Aorta (tissue), 5 donors: ENCODE results near the gene UBAP1. TPM values are rescaled to one million over a fixed set of nuclear protein-coding genes. Genes with fewer than 3 reads are reported as not detected.
"Not testable (repeated sequence)": the region's sequence is repeated elsewhere in the genome, so short reads cannot be mapped to it uniquely, and the experiment has no call there.

ENCODE experiments used
- ATAC-seq: fragments of 200-7000 bp; cut with Tn5 transposase; one replicate; pipeline ENCODE4 v1.9.1; 2022; ENCODE audit warnings: moderate library complexity; ENCODE audit not compliant: low FRiP score
- DNase-seq, 2 donors: peaks; one replicate each; pipeline ENCODE4 v3.0.0-alpha.2; 2020
- H3K27ac ChIP-seq, 2 donors: one replicate each; pipeline ENCODE4 v1.5.1; 2013; ENCODE audit warnings: low read length in 2 of 2, mild to moderate bottlenecking in 2 of 2, moderate library complexity in 2 of 2, control low read depth in 1 of 2, inconsistent platforms in 1 of 2, low read depth in 1 of 2
- H3K27me3 ChIP-seq, 2 donors: one replicate each; pipeline ENCODE4 v1.6.1; 2013; ENCODE audit warnings: control low read depth in 1 of 2, low read length in 1 of 2, mild to moderate bottlenecking in 1 of 2, moderate library complexity in 1 of 2; ENCODE audit not compliant: insufficient read depth in 2 of 2, control insufficient read depth in 1 of 2
- H3K36me3 ChIP-seq, 2 donors: one replicate each; pipeline ENCODE4 v1.6.1; 2013; ENCODE audit warnings: control low read depth in 1 of 2, low read length in 1 of 2, mild to moderate bottlenecking in 1 of 2; ENCODE audit not compliant: insufficient read depth in 2 of 2, control insufficient read depth in 1 of 2
- H3K4me1 ChIP-seq, 2 donors: one replicate each; pipeline ENCODE4 v1.6.1; 2013; ENCODE audit warnings: low read length in 2 of 2, control low read depth in 1 of 2, mild to moderate bottlenecking in 1 of 2, moderate library complexity in 1 of 2; ENCODE audit not compliant: insufficient read depth in 2 of 2, control insufficient read depth in 1 of 2
- H3K4me3 ChIP-seq, 2 donors: one replicate each; pipeline ENCODE4 v1.5.1; 2013; ENCODE audit warnings: low read length in 2 of 2, control low read depth in 1 of 2, mild to moderate bottlenecking in 1 of 2
- H3K9me3 ChIP-seq: one replicate; pipeline ENCODE4 v1.6.1; 2013; ENCODE audit warnings: mild to moderate bottlenecking, low read length; ENCODE audit not compliant: control insufficient read depth
- WGBS, 2 donors: extraction: QIAGEN DNeasy Blood & Tissue Kit; methylation state at CpG; one replicate each; pipeline ENCODE4 v1.1.7; 2013; 5-methylcytosine and 5-hydroxymethylcytosine counted together
- intact Hi-C, 2 donors: fragments of 100-400 bp; cut with DNase I; formaldehyde crosslinking; loops; one replicate each; pipeline versions ENCODE4 v1.14.2 to v1.15.0; 2022
- polyA plus RNA-seq, 2 donors: library from polyadenylated mRNA; stranded (reverse); fragments of 200-250 nt; gene quantifications; one replicate each; pipeline ENCODE4 v1.2.3, GENCODE V29; 2013
- total RNA-seq, 2 donors: library from RNA; stranded (reverse); fragmentation: NEBNext Ultra II Directional; extraction: Animal tissue kit (Norgen Biotek cat#: 25700); gene quantifications; one replicate each; pipeline ENCODE4 v1.2.1, GENCODE V29; 2021
- donor health status: healthy with polysubstance abuse.
- donor health status: Bipolar disorder and iron deficiency.
- donor health status: DM: no; HTN: no; CAD: no.
- donor health status: DM: no; HTN: no; CAD: no.
- donor health status: DM: yes; HTN: yes; CAD: no.

Gene UBAP1
- total and polyA plus RNA-seq, 4 donors: 29.2 to 41.9 (median 34.4) TPM

GRCh38 chr9:34227445-34227844 lies 48.6 kb downstream of the UBAP1 start:
- no peak for ATAC-seq
- no peaks in the 10 kb centered on the region for H3K9me3 ChIP-seq
- no peaks in the 10 kb centered on the region for H3K4me1 ChIP-seq
- 94 to 95% methylated on average over 2 of the region's 2 CpGs for WGBS, 2 donors
- no peaks in the 10 kb centered on the region for H3K27me3 ChIP-seq
- H3K27ac ChIP-seq: no peak overlapping the region
- DNase-seq: no peak
- H3K36me3 ChIP-seq: no peaks in the 10 kb centered on the region
- no peak overlapping the region for H3K4me3 ChIP-seq
- intact Hi-C loops: no loop called here

- DNase-seq: no peak
- no peak for ATAC-seq
Measured at GRCh38 chr9:34230556-34230955, 51.7 kb downstream of the UBAP1 start.

GRCh38 chr9:34232201-34232600 lies 53.4 kb downstream of the UBAP1 start:
- intact Hi-C loops: no loop called here
- Histone ChIP-seq H3K9me3 (no peaks in the 10 kb centered on the region), H3K36me3 (no peaks in the 10 kb centered on the region), H3K27ac (no peak overlapping the region), H3K4me3 (no peak overlapping the region), H3K27me3 (no peaks in the 10 kb centered on the region), H3K4me1 (no peaks in the 10 kb centered on the region)
- WGBS, 2 donors: 95 to 98% methylated on average over 2 of the region's 2 CpGs
- ATAC-seq: no peak
- DNase-seq: no peak

More at GRCh38 chr9:34230556-34230955, 51.7 kb downstream of the UBAP1 start:
- intact Hi-C loops: no loop called here
- H3K4me1 ChIP-seq: no peaks in the 10 kb centered on the region
- no peaks in the 10 kb centered on the region for H3K27me3 ChIP-seq
- H3K36me3 ChIP-seq: no peaks in the 10 kb centered on the region
- no peaks in the 10 kb centered on the region for H3K9me3 ChIP-seq
- H3K4me3 ChIP-seq: no peak overlapping the region
- 81 to 90% methylated on average over 4 of the region's 4 CpGs for WGBS, 2 donors
- H3K27ac ChIP-seq: no peak overlapping the region

GRCh38 chr9:34233672-34234071 lies 54.8 kb downstream of the UBAP1 start:
- no peak overlapping the region for H3K4me3 ChIP-seq
- no peaks in the 10 kb centered on the region for H3K4me1 ChIP-seq
- H3K36me3 ChIP-seq: no peaks in the 10 kb centered on the region
- 91 to 95% methylated on average over 1 of the region's 1 CpG for WGBS, 2 donors
- H3K9me3 ChIP-seq: no peaks in the 10 kb centered on the region
- H3K27ac ChIP-seq: no peak overlapping the region
- no peak for ATAC-seq
- intact Hi-C loops: no loop called here
- no peaks in the 10 kb centered on the region for H3K27me3 ChIP-seq
- no peak for DNase-seq

- H3K27me3 ChIP-seq: no peaks in the 10 kb centered on the region
- H3K4me1 ChIP-seq: peaks cover 3% of the 10 kb centered on the region in 2 donors
- H3K4me3 ChIP-seq: no peak overlapping the region
- ATAC-seq: no peak
- DNase-seq: no peak
- WGBS, 2 donors: 74 to 77% methylated on average over 4 of the region's 4 CpGs
- H3K27ac ChIP-seq: no peak overlapping the region
- no peaks in the 10 kb centered on the region for H3K9me3 ChIP-seq
- intact Hi-C loops: no loop called here
- H3K36me3 ChIP-seq: peaks cover 0 to 5% of the 10 kb centered on the region in 2 donors
Measured at GRCh38 chr9:34237836-34238235, 59.0 kb downstream of the UBAP1 start.

- Histone ChIP-seq H3K9me3 (no peaks in the 10 kb centered on the region), H3K4me1 (peaks cover 3% of the 10 kb centered on the region in 2 donors), H3K27ac (no peak overlapping the region), H3K27me3 (no peaks in the 10 kb centered on the region), H3K36me3 (peaks cover 0 to 5% of the 10 kb centered on the region in 2 donors), H3K4me3 (no peak overlapping the region)
- ATAC-seq (no peak), DNase-seq (no peak)
- WGBS, 2 donors: 57 to 61% methylated on average over 1 of the region's 1 CpG
- intact Hi-C loops: no loop called here
Measured at GRCh38 chr9:34240006-34240405, 61.2 kb downstream of the UBAP1 start.

- DNase-seq (no peak), ATAC-seq (no peak)
- intact Hi-C loops: no loop called here
- Histone ChIP-seq H3K4me3 (no peak overlapping the region), H3K36me3 (peaks cover 0 to 5% of the 10 kb centered on the region in 2 donors), H3K27me3 (no peaks in the 10 kb centered on the region), H3K9me3 (no peaks in the 10 kb centered on the region), H3K27ac (peak overlapping the region in 1 of 2 donors; percentile 43), H3K4me1 (peaks cover 6 to 7% of the 10 kb centered on the region in 2 donors)
- 32 to 50% methylated on average over 2 of the region's 2 CpGs for WGBS, 2 donors
Measured at GRCh38 chr9:34242830-34243229, 64.0 kb downstream of the UBAP1 start.

- H3K27me3 ChIP-seq, H3K36me3 ChIP-seq, intact Hi-C loops, ATAC-seq, H3K4me3 ChIP-seq, H3K27ac ChIP-seq, DNase-seq, H3K9me3 ChIP-seq, H3K4me1 ChIP-seq: not testable (repeated sequence)
- no CpG with 5 or more reads among the region's 2 CpGs for WGBS, 2 donors
Measured at GRCh38 chr9:34245212-34245611, 66.4 kb downstream of the UBAP1 start.

- peaks cover 0 to 5% of the 10 kb centered on the region in 2 donors for H3K36me3 ChIP-seq
- ATAC-seq (no peak), DNase-seq (no peak)
- H3K9me3 ChIP-seq: no peaks in the 10 kb centered on the region
- peak overlapping the region in 1 of 2 donors; percentile 20 for H3K27ac ChIP-seq
- no peaks in the 10 kb centered on the region for H3K27me3 ChIP-seq
- H3K4me3 ChIP-seq: no peak overlapping the region
- WGBS, 2 donors: 30 to 37% methylated on average over 2 of the region's 2 CpGs
- peaks cover 5 to 6% of the 10 kb centered on the region in 2 donors for H3K4me1 ChIP-seq
- intact Hi-C loops: no loop called here
Measured at GRCh38 chr9:34246453-34246852, 67.6 kb downstream of the UBAP1 start.
